Left cardiac atrium (tissue), 4 donors: ENCODE measurements around the gene CCNQ. TPM values are rescaled to one million over a fixed set of nuclear protein-coding genes. Genes with fewer than 3 reads are reported as not detected.

ENCODE experiments used
- ATAC-seq, 2 donors: fragments of 200-7000 bp; cut with Tn5 transposase; one replicate each; pipeline ENCODE4 v1.9.1; 2020; ENCODE audit warnings: mild to moderate bottlenecking in 2 of 2, moderate library complexity in 2 of 2
- DNase-seq: peaks from one replicate; pipeline ENCODE4 v3.0.0-alpha.2; 2020
- intact Hi-C, 2 donors: fragments of 100-400 bp; cut with DNase I; formaldehyde crosslinking; loops; one replicate each; pipeline versions ENCODE4 v1.14.1 to v1.15.1; 2022 to 2023
- long read RNA-seq: library from polyadenylated mRNA; unstranded; transcript quantifications from one replicate; pipeline ENCODE4 v2.0.0, GENCODE V29; 2021
- total RNA-seq, 2 donors: library from RNA; stranded (reverse); fragmentation: NEBNext Ultra II Directional; extraction: Animal tissue kit (Norgen Biotek cat#: 25700); gene quantifications; one replicate each; pipeline ENCODE4 v1.2.1, GENCODE V29; 2021
- donor health status: DM: no; HTN: yes; CAD: no.
- donor health status: DM: no; HTN: yes; CAD: no; lungs with severe emphysema.
- donor health status: DM: yes; HTN: yes; CAD: no.
- donor health status: Dilated cardiomyopathy.

Gene CCNQ
- 10 to 100 TPM; 31.4 to 31.8 TPM for total RNA-seq
- long read RNA-seq, partial matches to known transcripts, result 1 of 3 reads
- long read RNA-seq, other reads (novel, unspliced or antisense), result 0 of 3 reads

DNA sequence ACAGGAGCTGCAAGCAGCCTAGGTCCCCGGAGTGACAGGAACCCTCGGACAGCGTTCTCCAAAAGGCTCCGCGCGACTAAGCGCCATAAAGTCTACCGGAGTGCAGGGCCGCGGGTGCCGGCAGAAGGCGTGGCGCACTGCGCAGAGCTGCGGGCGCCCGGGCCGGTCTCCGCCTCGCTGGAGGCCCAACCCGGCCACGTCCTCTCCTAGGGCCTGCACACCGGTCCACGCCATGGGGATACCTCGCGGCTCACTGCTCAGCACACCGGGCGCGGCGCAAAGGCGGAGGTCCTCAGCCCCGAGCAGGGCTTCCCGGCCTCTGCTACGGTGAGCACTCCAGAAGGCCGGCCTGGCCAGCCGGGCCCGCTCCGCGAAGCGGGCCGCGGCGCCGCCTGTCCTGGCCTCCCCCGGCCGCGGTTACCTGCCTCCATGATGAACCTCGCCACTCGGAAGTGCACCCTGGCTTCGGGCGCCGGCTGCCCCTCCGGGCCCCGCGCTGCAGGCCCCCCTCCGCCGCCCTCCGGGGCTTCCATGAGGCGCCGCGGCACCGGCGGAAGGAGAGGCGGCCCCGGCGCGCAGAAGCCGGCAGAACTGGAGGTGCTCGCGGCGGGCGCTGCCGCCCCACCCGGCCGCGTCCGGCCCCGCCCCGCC, at the start of gene CCNQ:
Gene CCNQ (minus strand): TSS at position 599 of the 651 bp plus-strand sequence. CDS start 66 bp downstream, at position 533.
- ATAC-seq, result peak; percentile 36 to 72
- DNase-seq, result no peak
- intact Hi-C loops, result no loop called here

DNA sequence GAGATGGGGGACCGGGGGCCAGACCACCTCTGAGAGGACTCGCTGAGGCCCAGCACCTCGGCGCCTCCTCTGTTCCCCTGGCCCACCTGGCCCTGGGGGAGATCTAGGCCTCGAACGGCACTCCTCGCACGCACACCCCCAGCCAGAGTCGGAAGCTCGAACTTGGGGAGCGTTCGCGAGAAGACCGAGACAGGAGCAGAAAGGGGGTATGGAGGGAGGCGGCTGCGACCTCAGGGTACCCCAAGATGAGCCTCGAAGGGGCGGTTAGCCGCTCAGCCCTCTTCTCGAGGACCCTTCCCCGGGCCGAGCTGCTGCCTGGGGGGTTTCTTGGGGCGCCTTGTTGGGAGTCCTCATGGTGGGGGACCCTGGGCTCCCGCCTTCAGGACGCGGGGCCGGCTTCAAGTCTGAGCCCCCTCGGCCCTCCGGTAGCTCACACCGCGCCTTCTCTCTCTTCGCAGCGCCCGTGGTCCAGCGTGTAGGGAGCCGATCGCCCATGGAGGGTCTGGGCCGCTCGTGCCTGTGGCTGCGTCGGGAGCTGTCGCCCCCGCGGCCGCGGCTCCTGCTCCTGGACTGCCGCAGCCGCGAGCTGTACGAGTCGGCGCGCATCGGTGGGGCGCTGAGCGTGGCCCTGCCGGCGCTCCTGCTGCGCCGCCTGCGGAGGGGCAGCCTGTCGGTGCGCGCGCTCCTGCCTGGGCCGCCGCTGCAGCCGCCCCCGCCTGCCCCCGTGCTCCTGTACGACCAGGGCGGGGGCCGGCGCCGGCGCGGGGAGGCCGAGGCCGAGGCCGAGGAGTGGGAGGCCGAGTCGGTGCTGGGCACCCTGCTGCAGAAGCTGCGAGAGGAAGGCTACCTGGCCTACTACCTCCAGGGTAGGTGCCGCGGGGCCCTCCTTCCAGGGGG, 48.8 kb upstream of the CCNQ start:
- intact Hi-C loops, result loop anchor here in 1 of 2 donors (10.0 kb wide), 1 partner anchor 93 kb away; no protein-coding TSS in a partner anchor
- ATAC-seq, result no peak

DNA sequence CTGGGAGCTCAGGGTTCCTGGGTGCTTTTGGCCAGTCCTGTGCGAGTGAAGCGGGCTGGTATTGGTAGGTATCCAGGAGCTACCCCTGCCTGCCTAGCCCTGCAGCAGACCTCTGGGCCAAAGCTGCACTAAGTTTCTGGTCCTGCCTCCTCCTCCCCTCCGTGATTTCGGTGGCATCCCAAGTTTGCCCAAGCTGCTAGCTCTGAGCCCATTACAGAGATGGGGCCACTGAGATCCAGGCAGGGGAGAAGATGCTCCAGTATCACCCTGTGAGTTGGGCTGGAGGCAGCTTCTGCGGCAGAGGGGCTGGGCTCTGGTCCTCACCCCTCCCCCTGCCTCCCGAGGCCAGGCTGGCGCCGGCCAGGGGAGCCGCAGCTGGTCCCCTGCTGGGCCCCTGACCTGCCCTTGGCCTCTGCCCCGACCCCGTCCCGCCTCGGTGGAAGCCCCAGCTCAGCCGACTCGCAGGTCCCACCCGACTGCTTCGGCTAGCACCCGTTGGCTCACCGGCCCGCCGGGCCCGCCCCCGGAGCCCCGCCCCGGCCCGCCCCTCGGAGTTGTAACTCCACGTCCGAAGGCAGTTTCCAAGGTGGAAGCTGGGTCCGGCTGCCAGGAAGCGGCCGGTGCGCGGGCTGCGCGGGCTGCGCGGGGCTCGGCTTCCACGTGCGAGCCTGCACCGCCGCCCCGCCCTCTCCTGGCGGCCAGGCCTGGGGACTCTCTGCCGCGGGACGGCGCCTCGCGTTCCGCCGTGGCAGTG, 47.9 kb upstream of the CCNQ start, which contains the start of gene DUSP9:
Gene DUSP9 (plus strand): TSS at position 584 of the 754 bp plus-strand sequence. CDS start 751 bp downstream, outside the sequence.
- DNase-seq (peak; percentile 20), ATAC-seq (peak; percentile 22 to 75)
- intact Hi-C loops, result loop anchor here in 1 of 2 donors (10.0 kb wide), 1 partner anchor 92 kb away; no protein-coding TSS in a partner anchor

More for the DNA sequence above, 48.8 kb upstream of the CCNQ start:
- DNase-seq, result peak; percentile 22

DNA sequence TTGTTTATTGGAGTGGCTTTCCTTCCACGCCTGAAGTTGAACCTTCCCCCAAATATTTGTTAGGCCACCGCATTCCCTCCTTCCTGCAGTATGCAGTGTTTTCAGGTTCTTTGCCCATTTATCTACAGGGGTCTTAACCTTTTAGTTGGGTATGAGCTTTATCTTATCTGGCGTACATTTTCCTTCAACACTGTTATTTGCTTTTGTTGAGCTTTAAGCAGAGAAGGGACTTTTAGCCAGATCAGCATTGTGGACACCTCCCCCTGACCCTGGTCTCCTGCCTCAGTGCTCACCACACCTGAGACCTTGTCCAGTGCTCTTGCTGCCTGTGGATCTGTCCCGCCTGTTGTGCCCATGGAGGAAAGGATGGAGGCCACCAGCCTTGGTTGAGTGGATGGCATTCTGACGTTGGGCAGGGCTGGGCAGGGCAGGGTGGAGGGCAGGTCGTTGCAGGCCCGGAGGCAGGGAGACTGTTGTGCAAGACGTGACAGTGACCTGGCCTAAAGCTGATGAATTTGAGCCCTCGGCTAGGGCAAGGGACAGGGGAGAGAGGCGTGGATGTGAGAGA, 47.1 kb upstream of the CCNQ start:
- DNase-seq, result no peak
- ATAC-seq, result no peak
- intact Hi-C loops, result loop anchor here in 1 of 2 donors (10.0 kb wide), 1 partner anchor 91 kb away; no protein-coding TSS in a partner anchor

DNA sequence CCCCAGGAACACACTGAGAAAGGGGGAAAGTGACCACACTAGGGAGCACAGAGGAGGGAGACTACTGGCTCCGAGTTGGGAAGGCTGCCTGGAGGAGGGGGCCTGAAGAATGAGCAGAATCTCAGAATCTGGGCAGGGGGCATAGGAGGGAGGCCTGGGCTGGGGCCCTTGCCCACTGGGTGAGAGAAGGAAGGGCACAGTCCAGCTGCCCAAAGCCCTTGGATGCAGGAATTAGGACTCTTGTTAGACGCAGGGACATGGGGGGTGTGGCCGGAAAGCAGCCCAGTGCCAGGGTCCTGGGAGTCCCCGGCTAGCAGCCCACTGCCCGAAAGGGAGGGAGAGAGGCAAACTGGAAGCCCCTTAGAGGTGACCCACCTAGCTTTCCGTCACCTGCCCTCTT, 46.2 kb upstream of the CCNQ start:
- intact Hi-C loops, result loop anchor here in 1 of 2 donors (10.0 kb wide), 1 partner anchor 90 kb away; no protein-coding TSS in a partner anchor
- ATAC-seq (no peak), DNase-seq (no peak)

DNA sequence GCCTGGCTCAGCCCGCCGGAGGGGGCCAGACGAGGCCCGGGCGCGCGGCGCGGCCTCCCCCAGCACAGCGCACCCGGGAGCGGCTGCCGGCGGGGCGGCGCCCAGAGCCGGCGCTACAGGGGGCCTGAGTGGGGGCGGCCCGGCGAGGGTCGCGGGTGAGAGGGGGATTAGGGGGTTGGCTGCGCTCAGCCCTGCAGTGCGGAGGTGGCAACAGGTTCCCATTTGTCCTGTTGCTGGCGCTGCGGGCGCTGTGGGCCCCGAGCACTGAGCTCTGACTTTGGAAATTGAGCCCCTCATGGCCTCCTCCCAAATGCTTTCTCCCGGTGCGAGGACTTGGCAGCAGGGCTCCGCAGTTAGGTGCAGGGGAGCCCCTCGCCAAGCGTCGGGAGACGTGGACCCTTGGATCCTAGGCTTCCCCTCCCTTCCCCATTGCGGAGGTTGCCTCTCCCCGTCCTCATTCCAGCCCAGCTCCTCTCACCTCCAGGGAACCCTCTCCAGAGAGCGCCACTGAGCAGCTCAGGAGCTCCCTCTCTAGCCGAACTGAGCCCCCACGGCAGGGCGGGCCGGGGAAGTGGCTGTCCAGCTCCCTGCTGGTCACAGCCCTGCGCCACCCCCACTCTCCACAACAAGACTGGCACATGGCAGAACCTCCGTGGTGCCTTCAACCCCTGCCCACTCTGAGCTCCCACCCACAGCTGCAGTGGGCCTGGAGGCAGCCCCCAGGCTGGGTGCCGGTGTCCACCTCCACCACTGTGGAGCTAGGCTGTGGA, 45.6 kb upstream of the CCNQ start:
- ATAC-seq (no peak), DNase-seq (no peak)
- intact Hi-C loops, result loop anchor here in 1 of 2 donors (10.0 kb wide), 1 partner anchor 90 kb away; no protein-coding TSS in a partner anchor

DNA sequence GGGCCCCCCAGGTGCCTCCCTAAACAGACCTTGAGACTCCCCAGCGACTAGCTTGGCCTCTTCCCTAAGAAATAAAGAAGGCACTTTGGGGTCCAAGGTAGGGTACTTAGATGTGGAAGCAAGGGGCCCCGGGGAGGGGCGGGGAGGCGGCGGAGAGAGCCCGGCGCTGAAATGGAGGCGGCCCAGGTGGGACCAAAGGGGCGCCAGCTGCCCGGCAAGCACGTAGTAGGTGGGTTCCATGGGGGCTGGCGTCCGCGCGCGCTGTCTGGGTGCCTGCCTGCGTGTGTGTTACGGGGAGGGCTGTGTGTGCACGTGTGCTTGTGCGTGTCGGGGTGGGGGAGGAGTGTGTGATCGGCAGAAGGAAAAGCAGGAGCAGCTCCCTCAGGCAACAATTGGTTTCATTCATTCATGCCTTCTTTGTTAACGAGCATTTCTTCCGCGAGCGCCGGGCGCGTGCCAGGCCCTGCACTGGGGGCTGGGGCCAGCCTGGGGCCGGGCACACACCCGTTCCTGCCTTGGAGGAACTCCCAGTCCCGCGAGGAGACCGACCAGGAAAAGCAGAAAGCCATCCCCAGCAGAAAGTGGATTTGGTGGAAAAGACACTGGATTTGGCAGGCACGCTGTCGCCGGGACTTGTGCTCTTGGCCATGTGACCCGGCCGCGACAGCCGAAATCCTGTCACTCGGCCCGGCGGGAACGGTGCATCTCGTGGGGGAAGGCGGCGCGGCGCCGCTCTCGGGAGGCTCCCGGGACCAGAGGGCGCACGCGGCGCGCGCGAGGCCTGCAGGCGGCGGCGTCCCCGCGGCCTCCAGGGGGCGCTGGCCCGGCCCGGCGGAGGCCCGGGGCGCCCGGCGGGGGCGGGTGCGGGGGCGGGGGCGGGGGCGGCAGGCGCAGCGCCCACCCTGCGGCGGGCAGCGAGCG, 44.8 kb upstream of the CCNQ start:
- DNase-seq (no peak), ATAC-seq (no peak)
- intact Hi-C loops, result loop anchor here in 1 of 2 donors (10.0 kb wide), 1 partner anchor 89 kb away; no protein-coding TSS in a partner anchor

DNA sequence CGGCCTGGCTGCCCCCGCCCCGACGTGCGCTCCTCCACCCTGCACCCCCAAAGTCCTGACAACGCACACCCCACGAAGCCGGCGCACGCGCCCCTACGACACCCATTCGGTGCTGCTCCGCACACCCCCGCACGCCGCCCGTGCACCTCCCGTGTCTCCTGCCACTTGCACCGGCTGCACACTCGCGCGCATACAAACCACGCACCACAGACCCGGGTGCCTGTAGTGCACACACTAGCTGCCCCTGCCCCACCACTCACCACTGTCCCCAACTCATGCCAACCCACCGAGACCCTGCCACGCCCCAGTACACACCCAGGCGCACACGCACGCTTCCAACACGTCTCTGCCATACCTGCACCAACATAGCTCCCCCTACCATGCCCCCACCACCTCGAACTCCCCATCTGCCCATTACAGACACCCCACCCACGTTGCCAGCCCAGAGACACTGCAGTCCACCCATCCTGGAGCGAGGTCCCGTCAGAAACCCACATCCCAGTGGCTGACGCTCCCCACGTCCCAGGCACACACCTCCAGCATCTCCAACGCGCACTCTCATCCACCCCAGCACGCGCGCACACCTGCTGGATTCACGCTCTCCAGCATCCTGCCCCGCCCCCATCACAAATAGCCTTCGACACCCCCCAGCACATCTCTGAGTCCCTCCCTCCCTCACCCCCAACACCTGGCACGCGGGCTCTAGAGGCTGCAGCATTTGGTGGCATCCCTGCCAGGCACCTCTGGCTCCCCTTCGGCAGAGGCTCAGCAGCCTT, 43.9 kb upstream of the CCNQ start:
- DNase-seq (no peak), ATAC-seq (no peak)
- intact Hi-C loops, result loop anchor here in 1 of 2 donors (10.0 kb wide), 1 partner anchor 88 kb away; no protein-coding TSS in a partner anchor

DNA sequence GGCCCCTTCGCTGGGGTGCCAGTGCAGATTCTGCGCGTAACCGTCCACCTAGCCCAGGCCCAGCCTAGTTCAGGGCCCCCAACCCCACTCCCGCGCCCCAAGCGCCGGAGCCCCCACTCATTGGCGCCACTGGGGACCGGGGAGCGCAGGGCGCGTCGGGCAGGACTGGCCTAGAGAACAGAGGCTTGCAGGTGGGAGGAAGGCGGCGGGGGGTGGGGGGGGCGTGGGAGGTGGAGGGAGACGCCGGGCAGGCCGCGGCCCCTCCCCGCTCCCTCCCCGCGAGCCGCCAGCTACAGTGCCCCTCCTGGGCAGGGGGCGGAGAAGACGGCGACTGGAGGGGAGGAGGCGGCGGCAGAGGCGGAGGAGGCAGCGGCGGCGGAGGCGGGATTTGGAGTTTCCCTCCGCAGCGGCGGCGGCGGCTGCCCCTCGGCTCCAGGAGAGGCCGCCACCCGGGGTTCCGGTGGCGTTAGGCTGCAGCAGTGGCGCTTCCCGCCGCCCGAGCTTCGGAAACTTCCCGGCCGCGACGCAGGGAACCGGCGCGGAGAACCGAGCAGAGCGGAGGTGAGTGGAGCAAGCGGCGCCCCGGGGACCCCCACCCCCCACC, 43.2 kb upstream of the CCNQ start:
- ATAC-seq (no peak), DNase-seq (no peak)
- intact Hi-C loops, result loop anchor here in 1 of 2 donors (10.0 kb wide), 1 partner anchor 87 kb away; no protein-coding TSS in a partner anchor

DNA sequence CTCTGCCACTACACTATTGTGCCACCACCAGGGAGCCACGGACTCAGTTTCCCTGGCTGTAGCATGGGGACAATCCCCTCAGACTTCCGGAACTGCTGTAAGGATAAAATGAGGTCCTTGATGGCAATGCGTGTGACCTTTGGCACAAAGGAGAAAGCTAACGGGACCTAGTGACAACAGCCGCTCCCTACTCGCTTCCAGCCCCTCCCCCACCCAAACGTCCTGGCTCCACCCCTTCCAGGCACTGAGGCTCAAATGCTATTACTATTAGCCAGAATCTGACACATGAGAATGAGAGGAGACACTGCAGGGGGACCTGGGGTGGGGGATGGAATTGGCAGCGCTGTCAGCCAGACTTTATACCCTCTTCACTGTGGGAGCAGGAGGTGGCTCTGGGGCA, 42.7 kb upstream of the CCNQ start:
- ATAC-seq (no peak), DNase-seq (no peak)
- intact Hi-C loops, result loop anchor here in 1 of 2 donors (10.0 kb wide), 1 partner anchor 87 kb away; no protein-coding TSS in a partner anchor

DNA sequence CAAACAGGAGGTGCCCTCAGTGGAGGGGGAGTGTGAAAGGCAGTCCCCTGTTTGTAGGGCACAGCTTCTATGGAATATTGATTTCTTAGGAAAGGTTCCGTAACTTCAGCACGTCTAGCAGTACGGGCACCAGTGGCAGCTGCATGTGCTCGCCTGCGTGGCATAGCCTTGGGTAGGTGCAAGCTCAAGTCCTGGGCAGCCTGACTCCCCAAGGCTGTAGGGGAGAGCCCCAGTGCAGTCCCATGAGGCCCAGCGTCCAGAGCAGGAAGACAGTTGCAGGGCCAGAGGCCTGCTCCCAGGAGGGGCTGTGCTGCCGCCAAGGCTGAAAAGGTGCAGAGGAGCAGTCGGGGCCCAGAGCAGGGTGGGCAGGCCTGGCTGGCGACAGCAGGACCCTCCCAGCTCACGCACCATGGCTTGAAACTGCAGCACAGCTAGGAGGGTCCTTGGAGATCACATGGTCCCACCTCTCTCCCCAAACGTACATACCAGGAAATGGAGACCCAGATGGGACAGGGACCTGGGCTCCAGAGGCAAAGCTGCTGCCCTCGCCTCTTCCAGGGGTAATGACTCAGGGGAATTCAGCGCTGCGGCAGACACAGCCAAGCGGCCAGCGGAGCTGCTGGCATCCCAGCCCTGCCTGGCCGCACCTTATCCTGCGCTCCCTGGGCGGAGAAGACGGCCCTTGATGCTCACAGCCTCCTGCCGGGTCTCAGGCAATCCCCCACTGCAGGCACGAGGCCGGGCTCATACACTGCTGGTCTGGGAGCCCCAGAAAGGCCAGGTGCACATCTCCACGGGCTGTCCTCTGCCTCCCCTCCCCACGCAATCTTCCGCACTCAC, 42.0 kb upstream of the CCNQ start:
- ATAC-seq (no peak), DNase-seq (no peak)
- intact Hi-C loops, result loop anchor here in 1 of 2 donors (10.0 kb wide), 1 partner anchor 86 kb away; no protein-coding TSS in a partner anchor

DNA sequence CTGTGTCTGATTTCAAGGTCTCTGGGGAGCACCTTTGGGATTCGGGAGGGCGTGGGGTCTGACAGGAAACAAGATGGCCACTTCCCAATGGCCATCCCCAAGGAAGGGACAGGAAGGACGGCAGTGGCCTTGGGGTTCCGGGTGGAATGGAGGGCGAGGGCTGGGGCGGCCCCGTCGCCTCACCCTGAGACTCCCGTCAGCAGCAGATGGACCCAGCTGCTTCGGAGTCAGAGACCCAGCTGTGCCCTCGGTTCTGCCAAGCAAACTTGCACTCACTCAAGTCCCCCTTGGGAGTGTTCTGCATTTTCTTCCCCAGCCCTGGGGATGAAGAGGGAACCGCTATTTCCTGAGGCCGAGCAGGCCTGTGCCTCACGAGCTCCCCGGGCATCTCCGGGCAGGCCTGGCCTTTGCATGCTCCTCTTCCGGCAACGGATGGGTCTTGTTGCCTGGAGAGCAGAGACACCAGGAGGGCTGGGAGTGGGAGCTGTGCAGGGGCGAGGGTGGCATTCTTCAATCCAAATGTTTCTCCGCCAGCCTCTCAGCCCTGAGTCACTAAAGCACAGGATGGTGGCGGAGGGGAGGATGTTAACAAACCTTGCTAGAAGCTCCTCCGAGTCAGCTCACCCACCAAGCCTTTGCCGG, 41.2 kb upstream of the CCNQ start:
- ATAC-seq (no peak), DNase-seq (no peak)
- intact Hi-C loops, result loop anchor here in 1 of 2 donors (10.0 kb wide), 1 partner anchor 85 kb away; no protein-coding TSS in a partner anchor

DNA sequence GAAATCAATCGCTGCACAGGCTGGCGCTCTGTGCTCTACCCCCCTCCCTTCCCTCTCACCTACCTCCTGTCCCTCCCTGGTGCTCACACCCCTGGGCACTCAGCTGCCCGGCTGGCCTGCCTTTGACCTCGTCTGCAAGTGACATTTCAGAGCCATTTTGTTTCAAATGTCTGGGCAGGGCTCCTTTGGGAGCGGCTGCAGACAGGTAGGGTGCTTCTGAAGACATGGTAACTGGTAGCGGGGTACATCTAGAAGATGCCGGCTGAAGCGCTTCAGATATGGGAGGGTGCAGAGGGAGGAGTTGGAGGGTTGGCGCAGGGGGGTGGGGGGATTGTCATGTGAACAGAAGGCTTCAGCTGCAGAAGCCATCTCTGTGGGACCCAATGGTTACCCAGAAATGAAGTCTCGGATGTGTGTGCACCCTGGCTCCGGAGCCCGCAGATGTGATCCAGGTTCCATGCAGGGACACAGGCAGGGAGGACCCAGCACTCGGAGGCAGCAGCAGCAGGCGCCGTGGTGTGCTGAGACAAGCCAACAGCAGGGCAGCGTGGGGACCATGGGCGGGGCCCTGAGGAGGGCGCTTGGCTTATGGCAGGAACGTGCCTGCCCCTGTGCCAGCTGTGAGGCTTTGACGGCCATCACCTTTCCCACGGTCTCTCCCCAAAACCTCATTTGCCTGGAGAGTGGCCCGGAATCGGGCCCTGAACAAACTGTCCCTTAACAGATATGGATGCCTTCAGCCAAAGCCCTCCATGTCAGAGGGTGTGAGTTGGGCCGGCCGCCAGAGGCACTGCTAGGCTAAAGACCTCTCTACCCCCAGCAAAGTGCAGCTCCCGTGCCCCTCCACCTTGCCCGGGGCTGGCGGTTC, 40.5 kb upstream of the CCNQ start:
- intact Hi-C loops, result loop anchor here in 1 of 2 donors (10.0 kb wide), 1 partner anchor 85 kb away; no protein-coding TSS in a partner anchor
- no peak for DNase-seq
- no peak for ATAC-seq
